ENCODE data around the gene PRPF38B.

Gene PRPF38B

DNA sequence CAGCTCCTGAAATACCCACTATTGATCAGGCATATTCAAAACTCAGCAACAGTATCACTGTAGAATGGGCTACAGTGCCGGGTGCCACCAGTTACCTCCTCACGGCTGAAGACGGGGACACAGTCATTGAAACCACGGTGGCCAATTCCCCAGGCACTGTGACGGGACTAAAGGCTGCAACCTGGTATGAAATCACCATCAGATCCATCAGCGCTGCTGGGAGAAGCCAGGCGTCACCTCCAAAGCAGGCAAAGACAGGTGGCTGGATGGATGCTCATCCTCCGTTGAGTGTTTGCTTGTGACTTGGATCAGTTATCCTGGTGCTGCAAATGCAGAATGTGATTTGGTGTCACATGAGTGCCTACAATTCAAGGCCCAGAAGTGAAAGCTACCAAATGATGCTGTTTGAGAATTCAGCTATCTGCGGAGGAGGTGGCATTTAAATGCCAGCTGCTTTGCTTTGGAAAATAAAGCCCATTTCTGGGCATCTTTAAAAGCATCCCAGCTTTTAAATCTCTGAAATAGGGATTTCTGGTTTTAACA is 25.7 kb downstream of the PRPF38B start:
- in situ Hi-C loops (cut with HindIII; ENCODE audit: low sequenced_read_pairs), result no loop called here

GRCh38 chr1:108718927-108719655 is 27.0 kb downstream of the PRPF38B start:
- in situ Hi-C loops (cut with HindIII; ENCODE audit: low sequenced_read_pairs), result no loop called here

- in situ Hi-C loops (cut with HindIII; ENCODE audit: low sequenced_read_pairs), result no loop called here
Measured at GRCh38 chr1:108719656-108720435, 27.7 kb downstream of the PRPF38B start.

GRCh38 chr1:108722292-108722691 is 30.2 kb downstream of the PRPF38B start:
- in situ Hi-C loops (cut with HindIII; ENCODE audit: low sequenced_read_pairs), result no loop called here

DNA sequence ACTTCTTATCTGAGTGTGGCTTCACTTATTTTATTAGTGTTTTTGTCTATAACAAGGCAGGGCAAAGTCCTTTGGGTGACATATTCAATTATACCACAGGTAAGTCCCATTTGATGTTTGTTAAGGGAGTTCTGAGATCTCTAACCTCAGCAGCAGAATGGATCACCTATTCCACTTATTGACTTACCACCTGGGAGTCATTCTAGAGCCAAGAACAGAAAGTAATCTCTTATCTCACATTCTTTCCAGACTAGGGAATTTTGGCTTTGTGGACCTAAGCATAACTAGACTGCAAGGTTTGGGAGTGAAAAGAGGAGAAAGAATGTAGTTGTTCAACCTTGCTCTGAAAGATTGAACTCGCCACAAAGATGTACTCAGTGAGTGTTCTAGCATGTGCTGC is 33.8 kb downstream of the PRPF38B start:
- in situ Hi-C loops (cut with HindIII; ENCODE audit: low sequenced_read_pairs), result no loop called here

GRCh38 chr1:108728327-108728923 is 36.3 kb downstream of the PRPF38B start:
- in situ Hi-C loops (cut with HindIII; ENCODE audit: low sequenced_read_pairs), result no loop called here

- in situ Hi-C loops (cut with HindIII; ENCODE audit: low sequenced_read_pairs), result no loop called here
Measured at GRCh38 chr1:108729481-108729880, 37.4 kb downstream of the PRPF38B start.

- in situ Hi-C loops (cut with HindIII; ENCODE audit: low sequenced_read_pairs), result no loop called here
Measured at GRCh38 chr1:108732398-108732797, 40.3 kb downstream of the PRPF38B start.

DNA sequence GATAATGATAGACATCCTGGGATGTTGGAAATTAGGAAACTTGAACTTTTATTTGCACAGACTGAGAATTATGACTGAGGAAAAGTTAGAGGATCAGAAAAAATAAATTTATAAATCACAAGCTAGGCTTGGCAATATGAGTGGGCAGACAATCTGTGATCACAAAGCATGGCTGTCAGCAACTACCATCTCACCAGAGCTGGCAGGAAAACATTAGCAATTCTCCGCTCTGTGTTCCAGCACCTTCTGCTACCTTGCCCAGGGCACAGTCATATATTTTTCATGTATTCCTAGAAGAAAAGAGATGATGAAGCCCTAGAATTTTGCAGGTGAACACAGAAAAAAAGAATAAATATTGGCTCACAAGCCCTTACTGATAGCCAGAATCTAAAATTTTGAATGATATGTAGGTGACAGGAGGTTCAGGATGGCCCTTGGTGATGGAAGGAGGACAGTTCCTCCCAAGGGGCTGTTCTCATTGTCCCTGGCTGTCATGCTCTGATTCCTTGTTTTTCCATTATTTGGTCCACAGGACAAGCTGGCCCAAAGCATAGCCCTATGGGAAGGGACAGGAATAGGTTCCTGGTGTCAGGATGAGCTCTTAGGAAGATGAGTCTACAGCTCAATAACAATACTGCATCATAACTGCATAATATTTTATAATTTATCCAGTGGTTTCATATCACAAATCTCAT is 42.2 kb downstream of the PRPF38B start:
- in situ Hi-C loops (cut with HindIII; ENCODE audit: low sequenced_read_pairs), result no loop called here

- in situ Hi-C loops (cut with HindIII; ENCODE audit: low sequenced_read_pairs), result no loop called here
Measured at GRCh38 chr1:108742253-108742652, 50.1 kb downstream of the PRPF38B start.

GRCh38 chr1:108745980-108746381 is 53.9 kb downstream of the PRPF38B start:
- in situ Hi-C loops (cut with HindIII; ENCODE audit: low sequenced_read_pairs), result no loop called here

GRCh38 chr1:108746382-108747170 is 54.5 kb downstream of the PRPF38B start, which contains the start of gene STXBP3:
STXBP3 (plus strand) TSS chr1:108746674; CDS start chr1:108746738, 64 bp downstream.
- in situ Hi-C loops (cut with HindIII; ENCODE audit: low sequenced_read_pairs), result no loop called here

DNA sequence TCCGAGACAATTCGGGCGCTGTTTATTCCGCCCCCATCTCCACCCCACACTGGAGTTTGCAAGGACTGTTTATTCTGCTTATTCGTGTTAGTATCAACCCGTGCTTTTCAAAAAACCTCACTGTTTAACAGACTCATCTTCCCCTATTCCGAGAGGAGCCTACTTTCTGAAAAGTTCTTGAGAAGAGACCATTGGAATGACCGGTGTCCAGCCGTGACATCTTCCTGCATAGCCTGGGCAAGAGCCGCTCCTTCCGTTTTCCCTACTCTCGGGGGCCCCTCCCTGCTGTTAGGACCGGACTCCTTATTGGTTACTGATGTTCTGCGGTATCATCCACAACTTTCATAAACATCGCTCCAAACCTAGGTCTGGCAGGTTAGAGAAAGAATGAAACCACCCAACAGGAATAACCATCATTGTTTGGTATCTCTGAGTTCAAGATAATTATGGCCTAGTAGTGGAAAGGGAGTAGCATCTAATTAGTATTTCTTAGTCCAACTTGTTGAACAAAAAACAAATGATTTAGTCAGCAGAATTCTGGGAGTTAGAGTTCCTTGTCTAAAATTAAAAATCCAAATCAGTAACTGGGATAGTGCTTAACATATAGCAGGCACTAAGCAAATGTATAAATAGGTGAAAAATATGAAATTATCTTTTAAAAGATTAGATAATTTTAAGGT is 55.2 kb downstream of the PRPF38B start:
- in situ Hi-C loops (cut with HindIII; ENCODE audit: low sequenced_read_pairs), result no loop called here

- in situ Hi-C loops (cut with HindIII; ENCODE audit: low sequenced_read_pairs), result no loop called here
Measured at GRCh38 chr1:108747898-108748297, 55.8 kb downstream of the PRPF38B start.

DNA sequence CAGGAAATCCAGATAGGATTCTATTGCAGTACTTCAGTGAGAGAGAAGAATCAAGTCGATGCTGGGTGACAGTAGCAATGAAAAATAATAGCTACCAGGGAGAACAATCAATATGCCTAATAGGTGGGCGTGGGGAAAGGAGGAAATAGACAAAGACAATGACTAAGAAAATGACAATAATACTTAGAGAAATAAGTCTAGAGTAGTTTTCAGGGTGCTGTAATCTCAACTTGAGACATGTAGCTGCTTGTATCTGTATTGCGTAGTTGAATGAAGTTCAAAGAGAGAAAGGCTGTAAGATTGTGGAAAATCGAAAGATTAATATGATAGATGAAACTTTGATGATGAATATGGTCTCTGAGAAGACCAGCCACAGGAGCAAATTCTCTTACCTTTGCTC is 57.0 kb downstream of the PRPF38B start:
- in situ Hi-C loops (cut with HindIII; ENCODE audit: low sequenced_read_pairs), result no loop called here

DNA sequence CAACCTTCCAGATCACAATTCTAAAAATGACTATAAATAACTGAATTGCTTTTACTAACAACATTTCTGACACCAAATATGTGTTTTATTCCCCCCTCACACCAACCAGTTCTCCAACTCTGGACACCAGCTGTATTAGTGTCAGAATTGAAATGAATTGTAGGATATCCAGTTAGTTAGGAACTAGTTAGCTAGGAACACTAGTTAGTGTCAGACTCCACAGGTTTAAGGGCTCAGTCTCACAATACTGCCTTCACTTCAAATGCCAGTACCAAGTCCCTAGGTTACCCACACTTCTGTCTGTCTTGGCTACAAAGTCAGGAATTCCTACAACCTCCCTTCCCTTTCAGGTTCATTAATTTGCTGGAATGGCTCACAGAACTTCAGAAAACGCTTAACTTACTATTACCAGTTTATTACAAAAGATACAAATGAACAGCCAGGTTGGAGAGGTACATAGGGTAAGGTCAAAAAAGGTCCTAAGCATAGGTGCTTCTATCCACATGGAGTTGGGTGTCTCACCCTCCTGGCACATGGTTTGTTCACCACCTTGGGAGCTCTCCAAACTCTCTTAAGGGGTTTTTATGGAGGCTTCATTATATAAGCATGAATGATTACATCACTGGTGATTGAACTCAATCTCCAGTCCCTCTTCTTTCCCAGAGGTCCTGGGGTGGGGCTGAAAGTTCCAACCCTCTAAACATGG is 58.5 kb downstream of the PRPF38B start:
- in situ Hi-C loops (cut with HindIII; ENCODE audit: low sequenced_read_pairs), result no loop called here
